ENCODE measurements around the gene OR51E2. TPM values are rescaled to one million over a fixed set of nuclear protein-coding genes. Genes with fewer than 3 reads are reported as not detected.
"Not testable (repeated sequence)": the region's sequence is repeated elsewhere in the genome, so short reads cannot be mapped to it uniquely, and the experiment has no call there.

Gene OR51E2
- total RNA-seq: not detected in 2 replicates

DNA sequence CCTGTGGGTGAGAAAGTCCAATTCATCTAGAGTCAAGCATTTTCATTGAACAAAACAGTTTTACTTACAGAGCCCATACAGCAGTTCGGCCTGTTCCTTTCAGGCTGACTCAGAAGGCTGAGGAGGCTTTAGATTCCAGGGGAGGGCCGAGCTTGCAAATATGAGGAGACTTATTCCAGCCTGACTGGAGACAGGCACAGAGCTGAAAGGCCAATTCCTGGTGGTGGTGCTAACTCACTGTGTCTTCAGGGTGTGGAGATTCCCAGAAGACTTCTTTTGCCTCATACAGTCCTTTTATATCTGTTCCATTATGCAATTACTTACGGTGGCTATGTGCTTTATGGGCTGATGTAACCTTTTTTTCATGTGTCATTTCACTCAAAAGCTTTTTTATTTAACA, at the start of gene OR51E2:
TSS of gene OR51E2 (minus strand) at position 269 of the 400 bp plus-strand sequence. CDS start 15,142 bp downstream, outside the sequence.
- intact Hi-C loops (cut with micrococcal nuclease): no loop called here

GRCh38 chr11:4740735-4741134, 43.1 kb upstream of the OR51E2 start:
- intact Hi-C loops (cut with micrococcal nuclease): no loop called here

- intact Hi-C loops (cut with micrococcal nuclease): no loop called here
Measured at GRCh38 chr11:4727171-4727570, 29.5 kb upstream of the OR51E2 start.

- intact Hi-C loops (cut with micrococcal nuclease): not testable (repeated sequence)
Measured at GRCh38 chr11:4722616-4723534, 25.2 kb upstream of the OR51E2 start.

- intact Hi-C loops (cut with micrococcal nuclease): no loop called here
Measured at GRCh38 chr11:4714300-4714699, 16.6 kb upstream of the OR51E2 start.

GRCh38 chr11:4713241-4713640, 15.6 kb upstream of the OR51E2 start:
- intact Hi-C loops (cut with micrococcal nuclease): no loop called here

- intact Hi-C loops (cut with micrococcal nuclease): no loop called here
Measured at GRCh38 chr11:4704790-4705334, 7.2 kb upstream of the OR51E2 start.

DNA sequence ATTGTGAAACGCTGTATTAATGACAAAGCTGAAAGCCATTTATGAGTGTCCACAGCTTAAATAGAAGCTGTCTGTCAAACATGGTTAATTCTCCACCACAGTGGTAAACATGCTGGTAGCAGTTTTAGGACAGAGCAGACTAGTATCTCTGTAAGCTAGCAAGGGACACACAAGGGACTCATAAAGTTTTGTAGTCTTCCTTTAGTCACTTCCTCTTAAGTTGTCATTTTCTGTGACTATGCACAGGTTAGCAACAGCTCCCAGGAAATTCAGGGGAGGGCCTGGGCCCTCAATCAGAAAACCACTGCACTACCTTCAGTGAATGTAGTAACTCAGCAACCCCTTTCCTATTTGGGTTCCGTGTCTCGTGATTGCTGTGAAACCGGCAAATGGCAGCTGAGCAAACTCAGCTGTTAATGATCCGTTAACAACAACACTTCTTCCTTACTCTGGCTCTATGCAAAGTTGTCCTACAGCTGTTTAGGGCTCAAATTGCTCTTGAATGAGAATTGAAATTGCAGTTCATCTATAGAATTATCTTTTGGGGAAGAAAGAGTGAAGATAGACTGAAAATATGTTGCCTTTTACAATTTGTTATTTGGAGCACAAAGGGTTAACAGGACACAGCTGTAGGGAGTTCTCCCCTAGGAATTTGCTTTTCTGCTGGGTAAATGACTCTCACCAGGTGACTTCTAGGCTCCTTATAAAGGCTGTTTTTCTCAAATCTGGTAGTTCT, 6.6 kb upstream of the OR51E2 start, which contains the start of gene MMP26:
TSS of gene MMP26 (plus strand) at position 731 of the 736 bp plus-strand sequence.
- intact Hi-C loops (cut with micrococcal nuclease): no loop called here

DNA sequence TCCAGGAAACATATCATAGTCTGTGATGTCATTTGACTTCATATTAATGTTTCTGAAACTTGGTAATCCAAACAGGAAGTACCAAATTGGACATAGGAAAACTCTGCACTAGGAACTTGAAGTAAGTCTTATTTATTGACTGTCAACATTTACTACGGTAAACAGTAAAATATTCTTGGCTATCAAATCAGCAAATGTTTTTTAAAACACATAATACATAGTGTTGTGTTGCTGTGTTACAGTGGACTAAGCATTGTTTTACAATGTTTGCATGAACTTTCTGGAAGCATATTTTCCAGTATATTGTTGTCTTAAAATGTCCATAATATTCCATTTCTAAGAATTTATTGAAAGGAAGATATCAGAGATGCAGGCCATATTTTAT, 2.8 kb upstream of the OR51E2 start:
- intact Hi-C loops (cut with micrococcal nuclease): no loop called here

DNA sequence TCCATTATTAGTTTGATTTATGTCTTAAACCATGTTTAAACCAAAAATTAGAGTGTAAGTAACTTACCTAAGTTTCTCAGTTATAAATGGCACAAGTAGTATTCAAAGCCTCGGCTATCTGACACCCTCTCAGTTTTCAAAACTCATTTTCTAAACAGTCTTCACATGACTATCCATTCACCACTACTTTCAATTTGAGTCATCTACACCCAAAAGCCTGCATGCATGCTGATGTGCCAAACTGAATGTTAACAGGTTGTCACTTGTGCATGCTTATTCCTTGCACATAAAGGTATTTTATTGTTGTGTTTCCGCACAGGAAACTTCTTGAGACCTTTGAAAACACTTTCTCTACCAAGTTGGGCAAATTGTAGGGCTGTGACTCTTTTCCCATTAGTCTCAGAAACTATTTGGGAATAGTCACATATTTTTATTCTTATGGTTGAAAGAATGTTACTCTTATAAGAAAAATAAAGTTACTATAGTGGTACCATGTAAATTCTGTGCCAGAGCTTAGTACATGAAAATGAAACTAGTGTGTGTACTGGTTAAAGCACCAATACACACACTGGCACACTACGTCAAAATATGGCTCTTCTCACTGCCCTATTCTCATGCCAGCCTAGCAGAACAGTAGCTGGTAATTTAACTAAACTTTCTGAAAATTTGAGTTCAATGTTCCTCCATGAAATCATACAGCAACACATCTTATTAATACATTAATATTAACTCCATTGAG, 2.2 kb upstream of the OR51E2 start:
- intact Hi-C loops (cut with micrococcal nuclease): no loop called here

GRCh38 chr11:4695442-4695841, 2.2 kb downstream of the OR51E2 start:
- intact Hi-C loops (cut with micrococcal nuclease): no loop called here

GRCh38 chr11:4684631-4685285, 12.9 kb downstream of the OR51E2 start:
- intact Hi-C loops (cut with micrococcal nuclease): no loop called here

DNA sequence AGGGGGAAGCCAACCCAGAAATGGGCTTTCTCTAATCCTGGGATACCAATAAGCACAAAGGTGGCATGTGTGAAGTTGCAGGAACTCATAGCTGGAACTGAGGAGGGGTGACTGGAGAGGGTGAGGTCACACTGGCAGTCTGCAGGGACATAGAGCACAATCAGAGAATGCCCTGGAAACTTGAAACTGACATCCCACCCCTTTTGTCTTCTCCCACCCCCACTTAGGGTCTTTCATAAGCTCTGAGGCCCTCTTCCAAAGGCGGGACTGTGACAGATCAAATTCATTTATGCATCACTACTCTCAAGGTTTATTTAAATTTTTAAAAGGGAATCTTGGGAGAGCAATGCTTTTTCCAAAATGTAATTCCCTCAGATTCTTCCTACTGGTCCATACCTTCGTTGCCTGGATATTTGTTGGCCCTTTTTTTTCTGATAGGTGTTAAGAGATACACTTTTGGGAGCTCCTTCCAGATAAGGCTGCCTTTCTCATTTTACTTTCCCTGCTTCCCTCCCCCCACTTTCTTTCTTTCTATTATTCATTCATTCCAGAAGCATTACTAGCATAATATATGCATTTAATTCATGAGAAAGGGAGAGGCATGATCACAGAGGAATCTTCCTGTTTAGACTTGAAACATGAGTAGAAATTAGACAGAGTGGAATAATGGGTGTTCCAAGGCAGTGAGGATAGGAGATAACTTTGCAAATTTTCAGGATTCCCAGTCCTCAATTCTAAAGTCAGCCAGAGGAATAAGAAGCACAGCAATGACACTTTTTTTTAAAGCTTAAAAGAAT, 14.8 kb downstream of the OR51E2 start:
- intact Hi-C loops (cut with micrococcal nuclease): no loop called here

- intact Hi-C loops (cut with micrococcal nuclease): no loop called here
Measured at GRCh38 chr11:4680341-4680740, 17.3 kb downstream of the OR51E2 start.

- intact Hi-C loops (cut with micrococcal nuclease): no loop called here
Measured at GRCh38 chr11:4677948-4678347, 19.7 kb downstream of the OR51E2 start.

DNA sequence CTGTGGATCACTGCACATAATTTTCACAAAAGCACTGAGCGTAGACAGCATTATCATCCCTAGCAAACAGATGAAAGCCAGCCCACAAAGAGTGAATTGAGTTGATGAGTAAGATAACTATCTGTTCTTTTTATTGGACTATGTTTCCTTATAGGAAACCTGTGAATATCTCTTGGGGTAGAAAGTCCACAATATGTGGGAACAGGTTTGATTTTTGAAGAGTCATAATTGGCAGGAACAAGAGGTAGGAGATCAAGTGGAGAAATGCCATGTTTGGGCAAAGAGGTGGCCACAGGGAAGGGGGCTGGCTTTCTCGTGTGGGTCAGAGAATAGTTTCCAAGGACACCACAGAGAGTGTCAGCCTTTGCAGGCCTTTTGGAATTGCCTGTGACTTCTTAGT, 23.9 kb downstream of the OR51E2 start:
- intact Hi-C loops (cut with micrococcal nuclease): no loop called here

DNA sequence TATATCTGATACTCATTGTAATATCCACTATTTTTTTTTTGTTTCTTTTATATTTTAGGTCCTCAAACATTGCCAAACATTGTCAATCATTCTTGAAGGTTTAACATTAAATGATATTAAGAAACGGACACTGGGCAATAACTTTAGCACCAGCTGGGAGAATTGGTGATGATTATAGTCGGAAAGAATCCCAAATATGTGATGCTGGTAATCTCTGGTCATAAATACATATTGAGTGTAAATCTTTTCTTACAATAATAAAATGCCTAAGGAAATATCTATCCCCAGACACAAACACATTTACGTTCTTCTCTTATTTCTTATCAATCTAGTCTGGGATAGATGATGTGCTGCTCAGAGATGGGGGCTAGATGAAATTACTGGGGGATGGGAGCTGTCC, 25.2 kb downstream of the OR51E2 start:
- intact Hi-C loops (cut with micrococcal nuclease): no loop called here

GRCh38 chr11:4671741-4672140, 25.9 kb downstream of the OR51E2 start:
- intact Hi-C loops (cut with micrococcal nuclease): no loop called here

DNA sequence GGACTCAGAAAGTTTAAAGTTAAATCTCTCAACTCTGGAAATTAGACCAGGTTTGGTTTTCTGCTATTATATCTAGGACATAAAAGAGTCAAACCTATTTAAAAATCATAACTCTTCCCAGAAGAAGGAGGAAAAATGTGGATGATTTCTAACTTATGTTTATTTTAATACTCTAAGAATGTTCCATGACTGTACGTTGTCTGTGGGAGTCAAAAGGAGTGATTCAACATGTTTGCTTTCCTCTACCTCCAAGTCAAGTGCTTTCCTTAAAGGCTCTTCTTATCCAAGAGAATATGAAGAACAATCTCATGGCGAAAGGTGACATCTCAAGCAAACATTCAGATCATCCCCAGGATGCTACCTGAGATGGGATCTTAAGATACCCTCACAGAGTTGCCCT, 32.2 kb downstream of the OR51E2 start:
- intact Hi-C loops (cut with micrococcal nuclease): no loop called here

- intact Hi-C loops (cut with micrococcal nuclease): no loop called here
Measured at GRCh38 chr11:4664786-4665185, 32.9 kb downstream of the OR51E2 start.

All from T-helper 2 cell treated with Interferon-gamma antibody and Interleukin-4, amounts not matched to agents 100 ng/mL and 5 ng/mL, for 36 hours (primary cell).